K562 (cell line): ENCODE results near the gene GCGR. TPM values are rescaled to one million over a fixed set of nuclear protein-coding genes. Genes with fewer than 3 reads are reported as not detected.

Experiments used
- ATAC-seq: fragments of 200-7000 bp; cut with Tn5 transposase; 3 replicates; pipeline ENCODE4 v1.9.1; 2020; ENCODE audit warnings: moderate library complexity
- BruUV-seq: library from RNA; stranded (reverse); fragments of 400-500 nt; replicated peaks from 2 replicates; lab custom pipeline; 2021; lab: Mats Ljungman, UMichigan
- CTCF ChIA-PET: fragments of 300-600 bp; formaldehyde crosslinking; extraction: SDS; loops from one replicate; lab custom pipeline; 2021; ENCODE audit warnings: low intra/inter-chr PET ratio; lab: Yijun Ruan, JAX
- POLR2A ChIA-PET: fragments of 300-600, 350-650 bp; sonication (Branson Sonifier 250); formaldehyde crosslinking; extraction: SDS; loops from one replicate; lab custom pipeline; 2021; ENCODE audit warnings: antibody characterized with exemption, inconsistent platforms; lab: Yijun Ruan, JAX
- DNase-seq, 4 experiments: peaks; one replicate each; pipeline versions ENCODE4 v3.0.0 to v3.0.0-alpha.2; 2011 to 2018; ENCODE audit warnings: low spot score in 3 of 4, mixed read lengths in 3 of 4; ENCODE audit errors: extremely low read depth in 1 of 4
- FAIRE-seq: peaks from 2 replicates; lab custom pipeline; 2011; peaks lifted over from hg19 to GRCh38; lab: Jason Lieb, UNC
- H2AFZ ChIP-seq: 2 replicates; pipeline ENCODE4 v1.6.0; 2011; ENCODE audit warnings: low read depth, low read length, control low read depth, inconsistent platforms
- H3K27ac ChIP-seq: fragments of 200-600 bp; 3 replicates; pipeline ENCODE4 v1.8.0; 2011; ENCODE audit warnings: low read depth, mild to moderate bottlenecking, control low read depth, inconsistent platforms, low read length, moderate library complexity, mixed read lengths; ENCODE audit errors: extremely low read depth
- H3K27me3 ChIP-seq, 2 experiments: fragments of 300-600 bp in 1 of 2; 2 replicates in 1 of 2; 3 replicates in 1 of 2; pipeline versions ENCODE4 v1.6.0 to v1.8.0; 2011; ENCODE audit warnings: inconsistent platforms in 2 of 2, low read length in 2 of 2, mild to moderate bottlenecking in 1 of 2, mixed read lengths in 1 of 2, moderate library complexity in 1 of 2; ENCODE audit not compliant: control insufficient read depth in 2 of 2, insufficient read depth in 2 of 2
- H3K36me3 ChIP-seq: fragments of 300-600 bp; 3 replicates; pipeline ENCODE4 v1.8.0; 2011; ENCODE audit warnings: mild to moderate bottlenecking, low read length, inconsistent platforms; ENCODE audit not compliant: control insufficient read depth, insufficient read depth
- H3K4me1 ChIP-seq, 2 experiments: fragments of 200-600 bp in 1 of 2; replicated peaks in 1 of 2; 2 replicates in 1 of 2; 3 replicates in 1 of 2; pipeline versions ENCODE4 v1.5.1 to v1.8.0; 2011; ENCODE audit warnings: inconsistent platforms in 2 of 2, low read length in 2 of 2, mild to moderate bottlenecking in 1 of 2, mixed read lengths in 1 of 2, moderate library complexity in 1 of 2; ENCODE audit not compliant: control insufficient read depth in 2 of 2, insufficient read depth in 2 of 2
- H3K4me2 ChIP-seq: 2 replicates; pipeline ENCODE4 v1.6.1; 2011; ENCODE audit warnings: low read length, control low read depth, inconsistent platforms, mixed read lengths; ENCODE audit not compliant: insufficient read depth
- H3K4me3 ChIP-seq: fragments of 200-600 bp; sonication (generic), shearing (Covaris generic); 2 replicates; pipeline ENCODE4 v1.5.1; 2016; ENCODE audit warnings: control low read depth, inconsistent platforms
- H3K79me2 ChIP-seq: fragments of 200-600 bp; 3 replicates; pipeline ENCODE4 v1.8.0; 2011; ENCODE audit warnings: low read length, inconsistent platforms; ENCODE audit not compliant: control insufficient read depth, insufficient read depth
- H3K9ac ChIP-seq, 2 experiments: 2 replicates each; pipeline versions ENCODE4 v1.6.0 to v1.6.1; 2011; ENCODE audit warnings: low read depth in 2 of 2, low read length in 2 of 2, control low read depth in 1 of 2, inconsistent platforms in 1 of 2, mild to moderate bottlenecking in 1 of 2, mixed read lengths in 1 of 2; ENCODE audit not compliant: insufficient read depth in 1 of 2
- H3K9me1 ChIP-seq: one replicate; pipeline ENCODE4 v1.6.0; 2011; ENCODE audit warnings: inconsistent platforms, mild to moderate bottlenecking, low read length, moderate library complexity; ENCODE audit not compliant: control insufficient read depth, insufficient read depth
- H3K9me3 ChIP-seq: replicated peaks from 2 replicates; pipeline ENCODE4 v1.5.1; 2011; ENCODE audit warnings: low read depth, low read length, inconsistent platforms; ENCODE audit not compliant: control insufficient read depth, insufficient read depth
- H4K20me1 ChIP-seq: replicated peaks from 2 replicates; pipeline ENCODE4 v1.6.1; 2011; ENCODE audit warnings: low read length, inconsistent platforms, mixed read lengths; ENCODE audit not compliant: control insufficient read depth, insufficient read depth
- POLR2G ChIP-seq: fragments of 200-400 bp; formaldehyde crosslinking; IDR thresholded peaks from 2 replicates; pipeline ENCODE4 v1.6.1; 2017; ENCODE audit warnings: low read depth, mild to moderate bottlenecking, antibody characterized with exemption, low read length, moderate library complexity
- RBFOX2 ChIP-seq: fragments of 200-400 bp; formaldehyde crosslinking; IDR thresholded peaks from 2 replicates; pipeline ENCODE4 v1.6.1; 2017; ENCODE audit warnings: low read depth, mild to moderate bottlenecking, low read length, moderate library complexity
- RBM22 ChIP-seq: fragments of 200-400 bp; formaldehyde crosslinking; IDR thresholded peaks from 2 replicates; pipeline ENCODE4 v1.6.1; 2018; ENCODE audit warnings: low read length, low read depth; ENCODE audit not compliant: poor library complexity, severe bottlenecking
- SAFB ChIP-seq: fragments of 200-400 bp; formaldehyde crosslinking; IDR thresholded peaks from 2 replicates; pipeline ENCODE4 v1.6.1; 2017; ENCODE audit warnings: low read depth, low read length, borderline replicate concordance
- WGBS: fragments of 100-300 bp; shearing (Covaris generic); methylation state at CpG from one replicate; pipeline ENCODE4 v1.1.6; 2016; ENCODE audit warnings: low coverage, mixed read lengths; ENCODE audit not compliant: insufficient coverage; ENCODE audit errors: missing lambda C conversion rate; 5-methylcytosine and 5-hydroxymethylcytosine counted together
- in situ Hi-C: fragments of 300-500 bp; cut with MboI; formaldehyde crosslinking; loops from 4 replicates; pipeline ENCODE4 v1.15.0; 2018; ENCODE audit warnings: inconsistent platforms, mixed read lengths
- intact Hi-C: fragments of 100-400 bp; cut with micrococcal nuclease; formaldehyde crosslinking; loops from 2 replicates; pipeline ENCODE4 v1.14.2; 2022
- polyA plus RNA-seq, 8 experiments: library from polyadenylated mRNA; depleted of rRNA in 4 of 8; stranded (reverse) in 5 of 8; unstranded in 3 of 8; fragments of >200 nt; fragmentation: Nextera tagmentation in 2 of 8; fragmentation: Illumina TruSeq in 1 of 8; extraction: Ambion mirVana in 2 of 8; extraction: Trizol in 1 of 8; gene quantifications; 2 replicates each; pipeline versions ENCODE4 v1.2.1 to v1.2.3, GENCODE V29; 2011 to 2014; ENCODE audit warnings: inconsistent platforms in 1 of 8, missing spikeins in 1 of 8
- total RNA-seq, 7 experiments: library from RNA; depleted of rRNA in 6 of 7; stranded (reverse); fragments of >200 nt in 6 of 7; fragmentation: Illumina TruSeq in 2 of 7; extraction: Trizol in 2 of 7; gene quantifications; 2 replicates each; pipeline versions ENCODE4 v1.2.1 to v1.2.3, GENCODE V29; 2011 to 2021; ENCODE audit warnings: low replicate concordance in 1 of 7

The GCGR gene
- total and polyA plus RNA-seq, 9 of the 15 experiments (the other 6 are each of a cell fraction or from before 2014, with no cell fraction given): not detected

DNA sequence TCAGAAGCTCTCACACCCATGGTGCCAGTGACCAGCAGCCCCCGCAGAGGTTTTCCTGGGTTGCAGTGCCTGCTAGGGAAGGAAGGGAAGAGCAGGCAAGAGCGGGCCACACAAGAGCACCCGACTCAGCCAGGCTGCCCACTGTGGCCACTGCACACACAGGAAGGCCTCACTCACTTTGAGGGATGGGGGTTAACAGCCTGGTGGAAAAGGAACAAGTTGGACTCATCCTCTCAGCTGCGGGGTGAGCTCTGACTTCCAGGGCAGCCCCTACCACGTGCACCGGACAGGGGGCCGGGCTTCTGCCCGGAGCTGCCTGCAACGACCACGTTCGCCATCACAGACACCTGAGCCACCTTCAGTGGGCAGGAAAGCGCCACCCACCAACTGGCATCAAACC lies 48.3 kb downstream of the GCGR start:
- H3K9ac ChIP-seq: peak overlapping the region in 1 of 2 experiments; percentile 64; a peak in 1 of 4 replicates
- no peak overlapping the region for H3K4me3 ChIP-seq
- ChIA-PET POLR2A (interaction anchor here (0.7 to 8.3 kb wide), 7 partner anchors 9 to 743 kb away, joined by 3 to 85 read pairs (median 5); partner anchors contain the start of genes MCRIP1, MRPL12 and P4HB), CTCF (no interaction called here)
- H3K4me2 ChIP-seq: no peak overlapping the region
- intact Hi-C loops (no loop called here), in situ Hi-C loops (no loop called here)
- H3K36me3 ChIP-seq: peaks cover 90% of the 10 kb centered on the region; the same call in 2 of the 3 replicates
- H3K79me2 ChIP-seq: peaks cover 47% of the 10 kb centered on the region
- H3K27ac ChIP-seq: no peak overlapping the region
- no TSS peak for BruUV-seq
- ATAC-seq: no peak
- no peak for DNase-seq
- no peak for FAIRE-seq
- no peaks in the 10 kb centered on the region for H3K9me1 ChIP-seq
- H3K9me3 ChIP-seq: no peaks in the 10 kb centered on the region
- WGBS: 98% methylated on average over 11 of the region's 12 CpGs
- peaks cover 0 to 14% of the 10 kb centered on the region in 2 experiments; a peak in 1 of 5 replicates for H3K4me1 ChIP-seq
- TF ChIP-seq SAFB (no peak), POLR2G (peak; percentile 62; the same call in 1 of the 2 replicates), RBM22 (peak; percentile 35), RBFOX2 (peak; percentile 63; the same call in 1 of the 2 replicates)
- no peak overlapping the region for H2AFZ ChIP-seq
- H3K27me3 ChIP-seq: no peaks in the 10 kb centered on the region
- H4K20me1 ChIP-seq: no peaks in the 10 kb centered on the region; the same call in 1 of the 2 replicates
